Measurements from ENCODE around the gene DCAF12L1. TPM values are rescaled to one million over a fixed set of nuclear protein-coding genes. Genes with fewer than 3 reads are reported as not detected.

DCAF12L1 gene
- total RNA-seq: not detected

GRCh38 chrX:126552313-126553022 lies at the start of gene DCAF12L1:
TSS of gene DCAF12L1 (minus strand) at chrX:126552814. CDS start at chrX:126552608, 206 bp downstream.
- ATAC-seq (no peak), DNase-seq (ENCODE audit: low spot score) (no peak)

DNA sequence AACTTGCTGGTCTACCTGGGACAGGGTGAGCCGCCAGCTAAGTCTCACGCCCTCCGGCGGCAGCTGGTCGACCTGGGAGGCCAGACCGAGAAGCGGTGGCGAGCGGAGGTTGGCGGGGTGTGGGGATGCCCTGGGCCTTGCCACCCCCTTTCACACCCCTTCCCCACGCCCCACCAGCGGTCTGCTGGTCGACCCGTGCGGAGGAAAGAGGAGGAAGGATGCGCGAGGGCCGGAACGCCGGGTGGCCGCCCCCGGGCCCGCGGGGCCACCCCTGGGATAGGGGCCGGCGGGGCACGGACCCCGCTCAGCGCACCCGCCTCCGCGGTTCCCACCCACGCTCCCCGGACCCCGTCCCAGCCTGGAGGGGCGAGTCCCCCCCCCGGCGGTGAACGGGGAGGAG lies 28.3 kb upstream of the DCAF12L1 start:
- no peak for DNase-seq (ENCODE audit: low spot score)
- no peak for ATAC-seq

DNA sequence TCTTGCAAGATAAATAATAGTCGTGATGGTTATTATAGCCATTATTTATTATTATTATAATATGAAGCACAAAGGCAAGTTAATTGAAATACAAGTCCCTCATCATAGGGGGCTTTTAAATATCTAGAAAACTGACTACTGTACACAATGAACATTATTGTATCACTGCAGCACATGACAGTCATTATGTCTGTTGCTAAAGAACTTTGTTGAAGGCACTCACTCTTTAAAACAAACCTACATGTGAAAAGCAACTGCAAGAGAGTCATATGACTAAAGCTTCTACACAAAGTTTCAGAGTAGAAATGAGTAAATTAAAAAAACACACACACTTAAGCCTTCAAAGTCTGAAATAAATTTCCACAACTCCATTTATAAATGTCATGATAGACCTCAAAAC lies 23.3 kb upstream of the DCAF12L1 start:
- DNase-seq (ENCODE audit: low spot score) (no peak), ATAC-seq (no peak)

- DNase-seq (ENCODE audit: low spot score) (no peak), ATAC-seq (no peak)
Observed at GRCh38 chrX:126557151-126557550, 4.5 kb upstream of the DCAF12L1 start.

GRCh38 chrX:126551725-126552312 lies 795 bp downstream of the DCAF12L1 start:
- DNase-seq (ENCODE audit: low spot score) (no peak), ATAC-seq (no peak)

- no peak for DNase-seq (ENCODE audit: low spot score)
- no peak for ATAC-seq
Observed at GRCh38 chrX:126551306-126551705, 1.3 kb downstream of the DCAF12L1 start.

- DNase-seq (ENCODE audit: low spot score): no peak
- ATAC-seq: no peak
Observed at GRCh38 chrX:126550816-126551215, 1.8 kb downstream of the DCAF12L1 start.

- ATAC-seq: no peak
- no peak for DNase-seq (ENCODE audit: low spot score)
Observed at GRCh38 chrX:126509923-126510322, 42.7 kb downstream of the DCAF12L1 start.

Data from left lobe of liver (tissue), 2 donors.